Type B pancreatic cell (in vitro differentiated cells): Measurements from ENCODE around the gene NAV2. TPM values are rescaled to one million over a fixed set of nuclear protein-coding genes. Genes with fewer than 3 reads are reported as not detected.

Source experiments
- DNase-seq: peaks from one replicate; pipeline ENCODE4 v3.0.0; 2021; ENCODE audit warnings: mixed read lengths; ENCODE audit not compliant: unreplicated experiment; ENCODE audit errors: extremely low spot score
- H3K27ac Mint-ChIP-seq: 2 replicates; pipeline ENCODE4 v1.8.0; 2021; ENCODE audit warnings: mild to moderate bottlenecking, mixed read lengths
- H3K27me3 Mint-ChIP-seq: 2 replicates; pipeline ENCODE4 v1.8.0; 2021; ENCODE audit warnings: mixed read lengths
- H3K36me3 Mint-ChIP-seq: 2 replicates; pipeline ENCODE4 v1.8.0; 2021; ENCODE audit warnings: mixed read lengths
- H3K4me1 Mint-ChIP-seq: one replicate; pipeline ENCODE4 v1.8.0; 2021; ENCODE audit warnings: mixed read lengths; ENCODE audit not compliant: unreplicated experiment
- H3K4me3 Mint-ChIP-seq: 2 replicates; pipeline ENCODE4 v1.8.0; 2021; ENCODE audit warnings: mild to moderate bottlenecking, mixed read lengths
- H3K9me3 Mint-ChIP-seq: 2 replicates; pipeline ENCODE4 v1.8.0; 2021; ENCODE audit warnings: mixed read lengths
- CTCF ChIP-seq: fragments of 200-600 bp; sonication (generic); conservative IDR thresholded peaks from 2 replicates; pipeline ENCODE4 v1.5.0; 2021; ENCODE audit warnings: antibody characterized with exemption, mild to moderate bottlenecking
- total RNA-seq: library from RNA; stranded (reverse); gene quantifications from 2 replicates; pipeline ENCODE4 v1.2.1, GENCODE V29; 2021; ENCODE audit warnings: low replicate concordance

The NAV2 gene
- total RNA-seq, 1 donor from 2014 or later: 54.2 TPM

- TF ChIP-seq CTCF: no peak
- Mint-ChIP-seq H3K36me3 (peaks cover 10% of the 10 kb centered on the region), H3K4me1 (peaks cover 32% of the 10 kb centered on the region), H3K27ac (peak overlapping the region; percentile 23), H3K9me3 (peaks cover 5% of the 10 kb centered on the region), H3K4me3 (no peak overlapping the region), H3K27me3 (no peaks in the 10 kb centered on the region)
- DNase-seq: no peak
Measured at GRCh38 chr11:19987331-19987801, 274.7 kb downstream of the NAV2 start.

- H3K4me1 Mint-ChIP-seq: peaks cover 24% of the 10 kb centered on the region
- no peaks in the 10 kb centered on the region for H3K27me3 Mint-ChIP-seq
- no peak overlapping the region for H3K4me3 Mint-ChIP-seq
- H3K27ac Mint-ChIP-seq: peak overlapping the region; percentile 5
- peaks cover 15% of the 10 kb centered on the region for H3K36me3 Mint-ChIP-seq
- TF ChIP-seq CTCF: no peak
- DNase-seq: no peak
- peaks cover 5% of the 10 kb centered on the region for H3K9me3 Mint-ChIP-seq
Measured at GRCh38 chr11:19988598-19988997, 276.0 kb downstream of the NAV2 start.

- no peak overlapping the region for H3K4me3 Mint-ChIP-seq
- no peak for DNase-seq
- H3K9me3 Mint-ChIP-seq: peaks cover 5% of the 10 kb centered on the region
- no peak overlapping the region for H3K27ac Mint-ChIP-seq
- H3K4me1 Mint-ChIP-seq: peaks cover 24% of the 10 kb centered on the region
- H3K36me3 Mint-ChIP-seq: peaks cover 15% of the 10 kb centered on the region
- no peak for TF ChIP-seq CTCF
- H3K27me3 Mint-ChIP-seq: no peaks in the 10 kb centered on the region
Measured at GRCh38 chr11:19989191-19989590, 276.6 kb downstream of the NAV2 start.

GRCh38 chr11:19992162-19992561, 279.5 kb downstream of the NAV2 start:
- Mint-ChIP-seq H3K4me3 (no peak overlapping the region), H3K9me3 (peaks cover 5% of the 10 kb centered on the region), H3K36me3 (peaks cover 15% of the 10 kb centered on the region), H3K27ac (no peak overlapping the region), H3K27me3 (no peaks in the 10 kb centered on the region), H3K4me1 (peaks cover 37% of the 10 kb centered on the region)
- DNase-seq: no peak
- TF ChIP-seq CTCF: no peak

- H3K9me3 Mint-ChIP-seq: peaks cover 5% of the 10 kb centered on the region
- peaks cover 31% of the 10 kb centered on the region for H3K4me1 Mint-ChIP-seq
- peaks cover 15% of the 10 kb centered on the region for H3K36me3 Mint-ChIP-seq
- TF ChIP-seq CTCF: no peak
- H3K27me3 Mint-ChIP-seq: no peaks in the 10 kb centered on the region
- no peak for DNase-seq
- H3K27ac Mint-ChIP-seq: no peak overlapping the region
- H3K4me3 Mint-ChIP-seq: no peak overlapping the region
Measured at GRCh38 chr11:19992998-19993397, 280.4 kb downstream of the NAV2 start.

- peak overlapping the region; percentile 58 for H3K27ac Mint-ChIP-seq
- peaks cover 40% of the 10 kb centered on the region for H3K4me1 Mint-ChIP-seq
- peaks cover 12% of the 10 kb centered on the region for H3K36me3 Mint-ChIP-seq
- TF ChIP-seq CTCF: no peak
- no peak for DNase-seq
- no peaks in the 10 kb centered on the region for H3K27me3 Mint-ChIP-seq
- no peak overlapping the region for H3K4me3 Mint-ChIP-seq
- peaks cover 5% of the 10 kb centered on the region for H3K9me3 Mint-ChIP-seq
Measured at GRCh38 chr11:19994672-19995071, 282.0 kb downstream of the NAV2 start.
